ENCODE results near the gene FBXW11.

FBXW11 gene

DNA sequence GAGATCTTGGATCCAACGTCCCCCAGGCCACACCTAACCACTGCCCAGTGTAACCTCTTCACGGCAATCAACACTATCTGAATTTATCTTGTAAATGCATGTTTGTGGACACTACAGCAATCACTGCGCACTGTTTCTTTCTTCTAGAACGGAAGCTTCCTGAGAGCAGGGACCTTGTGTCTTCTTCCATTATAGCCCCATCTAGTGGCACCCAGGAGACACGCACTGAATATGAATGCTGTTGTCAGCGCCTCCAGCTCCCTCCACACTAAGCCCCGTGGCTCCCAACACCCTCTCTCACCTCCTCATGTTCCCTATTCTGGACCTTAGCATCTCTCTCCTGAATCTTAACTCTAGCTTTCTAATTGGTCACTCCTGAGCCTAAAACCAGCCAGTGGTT, 148.1 kb downstream of the FBXW11 start:
- FAIRE-seq: no peak

DNA sequence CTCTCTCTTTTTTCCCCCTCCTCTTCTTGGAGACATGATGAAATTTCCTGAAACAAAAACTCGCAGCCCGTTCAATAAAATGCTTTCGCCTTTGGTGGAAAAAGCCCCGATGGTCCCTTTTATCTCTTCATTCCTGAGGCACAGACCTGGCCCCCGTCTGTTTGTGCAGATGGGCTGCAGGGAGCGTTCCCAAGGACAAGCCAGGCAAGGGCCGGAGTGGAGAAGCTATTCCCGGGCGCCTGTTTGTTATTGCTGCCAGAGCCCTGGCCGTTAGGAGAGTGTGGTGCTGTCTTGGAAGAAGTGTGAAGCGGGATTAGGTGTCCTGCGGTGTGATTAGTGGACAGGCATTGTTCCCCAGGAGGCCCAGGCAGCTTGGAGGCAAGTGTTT, 149.0 kb downstream of the FBXW11 start:
- FAIRE-seq: no peak

DNA sequence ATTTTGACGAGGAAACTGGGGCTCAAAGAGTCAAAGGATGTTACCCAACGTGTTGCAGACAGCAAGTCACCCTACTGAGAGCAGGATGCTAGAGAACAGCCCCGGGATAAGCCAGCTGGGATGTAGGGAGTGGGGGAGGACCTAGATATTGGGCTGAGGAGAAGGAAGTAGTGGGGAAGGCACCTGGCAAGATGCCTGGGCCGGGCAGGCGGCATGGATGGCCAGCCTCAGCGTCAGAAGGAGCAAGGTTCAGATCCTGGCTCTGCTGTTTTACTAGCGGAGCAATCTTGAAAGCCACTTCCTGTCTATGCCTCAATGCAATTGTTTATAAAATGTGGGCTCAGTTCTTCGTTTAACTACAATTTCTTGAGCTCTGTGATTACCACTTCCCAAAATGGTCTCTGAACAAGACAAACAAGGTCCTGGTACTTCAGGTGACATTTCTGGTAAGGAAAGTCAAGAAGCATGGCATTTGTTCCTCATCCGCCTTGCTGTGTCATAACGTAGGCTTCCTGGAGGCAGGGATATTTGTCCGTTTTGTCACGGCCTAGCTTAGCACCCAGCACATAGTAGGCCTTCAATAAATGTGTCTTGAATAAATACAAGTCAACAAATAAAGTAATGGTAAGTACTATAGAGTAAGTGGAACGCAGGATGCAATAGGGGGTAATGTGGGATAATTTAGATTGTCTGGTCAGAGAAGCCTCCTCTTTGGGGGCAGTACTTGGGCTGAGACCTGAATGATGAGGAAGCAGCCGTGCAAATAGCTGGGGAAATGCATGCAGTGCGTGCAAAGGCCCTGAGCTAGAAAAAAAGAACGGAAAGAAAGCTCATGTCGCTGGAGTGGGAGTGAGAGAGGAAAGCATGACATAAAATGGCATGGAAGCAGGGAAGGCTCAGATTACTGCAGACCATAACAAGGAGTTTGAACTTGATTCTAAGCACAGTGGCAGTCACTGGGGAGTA, 150.4 kb downstream of the FBXW11 start:
- no peak for FAIRE-seq

DNA sequence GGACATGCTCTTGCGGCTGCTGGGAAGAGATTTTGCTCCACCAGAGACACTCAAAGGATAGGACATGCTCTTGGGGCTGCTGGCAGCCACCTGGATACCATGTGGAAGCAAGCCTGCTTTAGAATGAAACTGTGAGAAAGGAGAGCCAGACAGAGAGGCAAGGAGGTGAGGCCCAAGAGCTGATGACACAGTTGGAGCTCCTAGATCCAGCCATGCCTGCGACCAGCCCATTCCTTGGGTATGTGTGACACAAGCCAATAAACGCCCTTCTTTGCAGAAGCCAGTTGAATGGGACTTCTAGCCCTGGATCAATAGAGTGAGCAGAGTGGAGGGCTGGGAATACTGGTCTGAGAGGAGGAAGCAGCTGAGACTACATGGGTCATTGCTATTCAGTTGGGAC, 151.2 kb downstream of the FBXW11 start:
- no peak for FAIRE-seq

DNA sequence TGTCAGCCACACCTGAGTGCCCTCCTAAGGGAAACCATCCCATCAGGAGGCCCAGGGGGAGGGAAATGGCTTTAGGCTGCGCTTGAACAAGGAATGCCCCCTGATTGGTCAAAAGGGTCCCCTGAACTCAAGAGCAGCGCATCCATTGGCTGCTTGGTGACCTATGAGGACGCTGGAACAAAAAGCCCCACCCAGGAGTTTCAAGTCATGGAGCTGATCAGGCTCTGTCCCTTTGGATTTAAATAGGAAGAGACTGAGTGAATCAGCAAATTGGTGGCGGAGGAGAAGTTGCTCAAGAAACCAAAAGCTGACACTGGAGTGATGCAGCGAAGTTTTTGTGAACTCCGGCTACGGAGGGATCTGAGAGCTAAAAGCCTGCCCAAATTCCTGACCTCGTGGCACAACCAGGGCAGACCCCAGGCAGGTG, 154.2 kb downstream of the FBXW11 start:
- no peak for FAIRE-seq

- FAIRE-seq: no peak
These were observed 155.2 kb downstream of the FBXW11 start for GRCh38 chr5:171851251-171851650.

DNA sequence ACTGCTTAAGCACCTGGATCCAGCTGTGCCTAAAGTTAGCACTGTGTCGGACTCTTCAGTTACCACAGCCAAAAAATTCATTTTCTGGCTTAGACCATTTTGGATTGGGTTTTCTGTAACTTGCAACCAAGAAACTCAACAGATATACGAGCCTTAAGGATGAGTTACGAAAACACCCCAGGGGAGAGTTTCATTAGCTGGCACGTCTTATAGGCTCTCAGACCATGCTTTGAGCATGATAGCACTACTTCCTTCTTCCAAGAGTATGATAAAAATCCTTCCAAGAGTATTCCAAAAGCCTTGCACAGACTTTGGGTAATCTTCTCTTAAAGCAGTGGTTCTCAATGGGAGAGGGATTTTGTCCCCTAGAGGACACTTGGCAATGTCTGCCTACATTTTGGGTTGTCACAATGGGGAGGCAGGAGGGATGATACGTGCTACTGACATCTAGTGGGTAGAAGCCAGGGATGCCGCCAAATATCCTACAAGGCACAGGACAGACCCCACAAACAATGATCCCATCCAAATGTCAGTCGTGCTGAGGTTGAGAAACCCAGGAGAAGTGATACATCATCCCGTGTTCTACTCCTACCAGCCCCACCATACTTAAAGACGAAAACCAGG, 156.0 kb downstream of the FBXW11 start:
- no peak for FAIRE-seq

GRCh38 chr5:171849585-171850323, 156.7 kb downstream of the FBXW11 start:
- FAIRE-seq: no peak

DNA sequence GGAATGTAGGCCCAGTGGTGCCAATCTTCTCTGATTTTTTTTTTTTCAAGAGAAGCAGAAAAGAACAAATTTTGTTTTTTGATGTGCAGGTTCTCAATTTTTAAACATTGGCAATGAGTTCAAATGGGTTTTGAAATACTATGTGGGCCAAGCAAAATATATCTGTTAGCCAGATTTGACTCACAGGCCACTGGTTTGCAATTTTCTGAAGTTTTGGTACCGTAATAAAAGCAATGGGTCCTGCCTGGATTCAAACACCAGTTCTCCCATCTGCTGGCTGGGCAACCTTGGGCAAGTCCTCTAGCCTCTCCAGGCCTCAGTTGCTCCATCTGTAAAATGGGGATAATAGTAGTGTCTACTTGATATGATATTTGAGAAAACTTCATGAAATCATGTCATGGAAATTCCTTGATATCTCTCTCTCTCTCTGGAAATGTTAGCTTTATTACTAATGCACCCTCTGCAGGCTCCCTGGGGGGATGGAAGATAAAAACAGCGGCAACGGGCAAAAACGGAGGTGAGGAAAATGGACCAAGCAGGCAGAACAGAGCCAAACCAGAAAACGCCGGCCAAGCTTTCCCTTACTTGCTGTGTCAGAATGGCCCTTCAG, 157.4 kb downstream of the FBXW11 start:
- FAIRE-seq: no peak

GRCh38 chr5:171848486-171848885, 158.0 kb downstream of the FBXW11 start:
- FAIRE-seq: no peak

DNA sequence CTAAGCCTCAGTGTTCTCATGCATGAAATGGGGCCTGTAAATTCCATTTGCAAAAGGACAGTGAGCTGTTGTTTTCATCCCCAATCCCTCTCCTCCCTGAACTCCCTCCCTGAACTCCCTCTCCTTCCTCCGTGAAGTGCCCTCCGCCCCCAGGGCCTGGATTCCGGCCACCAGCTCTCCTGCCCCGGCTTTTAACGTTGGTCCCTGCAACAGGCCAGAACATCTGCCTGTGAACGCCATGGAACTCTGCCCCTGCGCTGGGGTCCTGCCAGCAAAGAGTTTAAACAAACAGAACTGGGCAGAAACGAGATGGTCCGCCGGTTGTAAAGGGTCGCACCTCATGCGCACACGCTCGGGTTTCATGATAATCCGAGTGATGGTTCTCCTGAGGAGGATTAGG, 158.4 kb downstream of the FBXW11 start:
- no peak for FAIRE-seq

DNA sequence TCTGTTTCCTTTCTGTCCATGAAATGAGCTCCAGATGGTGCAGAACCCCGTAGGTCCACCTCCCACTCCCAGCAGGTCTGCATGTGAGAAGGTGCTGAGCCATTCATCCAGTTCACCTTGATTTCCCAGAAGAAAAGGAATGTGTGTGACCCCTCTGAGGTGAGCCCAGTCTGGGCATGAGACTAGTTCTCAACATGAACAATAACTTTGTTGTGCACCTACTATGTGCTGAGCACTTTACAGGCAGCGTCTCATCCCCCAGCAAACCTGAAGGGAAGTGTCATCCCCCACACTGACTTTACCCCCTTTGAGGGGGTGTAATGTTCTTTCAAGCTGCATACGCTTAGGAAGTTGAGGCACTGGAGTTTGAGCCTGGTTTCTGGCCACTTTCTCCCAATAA, 159.4 kb downstream of the FBXW11 start:
- no peak for FAIRE-seq

GRCh38 chr5:171846323-171846722, 160.1 kb downstream of the FBXW11 start:
- no peak for FAIRE-seq

DNA sequence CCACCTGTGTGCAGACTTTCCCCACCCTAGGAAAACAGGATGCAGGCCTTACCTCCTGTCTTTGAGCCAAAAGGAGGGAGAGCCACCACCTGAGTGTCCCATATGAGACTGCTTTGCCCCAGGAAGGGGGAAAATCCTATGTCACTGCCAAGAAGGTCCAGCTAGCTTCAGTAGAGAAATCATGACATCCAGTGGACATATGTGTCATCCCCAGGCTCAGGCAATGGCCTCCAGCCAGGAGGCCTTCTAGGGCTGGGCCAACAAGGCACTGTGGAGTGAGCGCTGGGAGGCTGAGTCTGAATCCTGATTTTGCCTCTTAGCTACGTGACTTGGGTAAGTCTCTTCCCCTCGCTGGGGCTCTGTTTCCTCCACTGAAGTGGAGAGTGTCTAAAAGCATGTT, 160.6 kb downstream of the FBXW11 start:
- no peak for FAIRE-seq

- no peak for FAIRE-seq
These were observed 161.3 kb downstream of the FBXW11 start for GRCh38 chr5:171845040-171845630.

DNA sequence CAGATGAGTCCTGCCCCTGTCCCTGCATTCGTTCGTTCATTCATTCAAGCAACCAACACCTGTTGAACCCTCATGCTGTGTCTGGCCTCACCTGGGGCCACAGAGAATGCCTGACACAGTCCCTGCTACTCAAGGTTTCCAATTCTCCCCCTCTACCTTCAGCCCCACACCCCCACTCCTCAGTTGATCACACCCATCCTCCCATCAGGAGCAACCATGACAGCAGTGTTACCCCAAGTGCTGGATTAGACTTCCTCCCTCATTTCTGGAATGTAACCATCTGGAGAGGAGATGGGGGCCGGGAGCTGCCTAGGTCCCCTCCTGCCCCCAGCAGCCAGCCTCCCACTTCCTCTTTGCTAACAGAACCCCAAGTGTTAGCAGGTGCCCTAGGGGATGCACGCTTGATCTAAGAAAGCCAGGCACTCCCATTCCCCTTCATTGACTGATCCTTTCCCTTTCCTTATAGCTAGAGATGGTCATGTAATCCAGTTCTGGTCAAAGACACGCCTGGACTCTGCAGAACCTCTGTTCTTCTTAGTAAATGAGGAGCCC, 163.6 kb downstream of the FBXW11 start:
- no peak for FAIRE-seq

- FAIRE-seq: no peak
These were observed 164.3 kb downstream of the FBXW11 start for GRCh38 chr5:171841984-171842776.

DNA sequence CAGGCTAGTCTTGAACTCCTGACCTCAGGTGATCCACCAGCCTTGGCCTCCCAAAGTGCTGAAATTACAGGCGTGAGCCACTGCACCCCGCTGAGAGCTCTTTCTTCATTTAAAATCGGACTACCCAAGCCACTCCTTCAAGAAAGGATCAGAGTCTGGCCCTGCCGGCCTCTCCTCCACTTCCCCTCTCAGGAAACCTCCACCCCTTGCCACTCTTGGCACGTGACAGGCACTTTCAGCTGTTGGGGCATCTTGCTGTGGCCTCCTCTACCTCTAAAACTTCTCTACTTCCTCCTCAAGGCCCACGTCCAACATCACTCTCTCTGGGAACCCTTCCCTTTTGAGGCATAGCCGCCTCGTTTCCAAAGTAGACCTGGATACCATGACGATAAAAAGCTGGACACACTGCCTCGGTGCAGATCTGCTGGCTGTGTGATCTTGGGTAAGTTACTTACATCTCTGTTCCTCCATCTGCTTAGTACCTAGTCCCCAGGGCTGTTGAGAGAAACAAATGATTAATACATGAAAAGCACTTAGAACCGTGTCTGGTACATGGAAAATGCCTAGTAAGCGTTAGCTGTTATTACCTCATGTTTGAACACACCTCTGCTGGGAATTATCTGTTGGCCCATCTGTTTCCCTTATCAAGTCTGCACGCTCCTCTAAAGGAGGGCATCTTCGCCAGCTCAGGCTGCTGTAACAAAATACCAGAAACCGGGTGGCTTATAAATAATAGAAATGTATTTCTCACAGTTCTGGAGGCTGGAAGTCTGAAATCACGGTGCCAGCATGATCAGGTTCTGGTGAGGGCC, 165.5 kb downstream of the FBXW11 start:
- no peak for FAIRE-seq

GRCh38 chr5:171840066-171840465, 166.4 kb downstream of the FBXW11 start:
- no peak for FAIRE-seq

GRCh38 chr5:171839112-171839511, 167.3 kb downstream of the FBXW11 start:
- FAIRE-seq: no peak

GRCh38 chr5:171838066-171838465, 168.4 kb downstream of the FBXW11 start:
- no peak for FAIRE-seq

Measured in TTC549 (cell line).